Loucy (cell line): ENCODE data around the gene BHLHE40.
A peak's percentile ranks its signal among the peaks of the same experiment; 100 is the strongest.

Experiments
- H2AFZ ChIP-seq: fragments of 200-600 bp; sonication (generic); 2 replicates; pipeline ENCODE4 v1.6.0; 2016; ENCODE audit warnings: antibody characterized with exemption, mild to moderate bottlenecking, low read length, moderate library complexity
- H3F3A ChIP-seq: fragments of 200-600 bp; 2 replicates; pipeline ENCODE4 v1.6.0; 2016; ENCODE audit warnings: antibody characterized with exemption, low read depth, mild to moderate bottlenecking
- H3K27me3 ChIP-seq: fragments of 200-600 bp; sonication (generic); 2 replicates; pipeline ENCODE4 v1.6.1; 2014; ENCODE audit warnings: low read length, mild to moderate bottlenecking; ENCODE audit not compliant: insufficient read depth, poor library complexity, severe bottlenecking
- H3K36me3 ChIP-seq: fragments of 200-600 bp; sonication (generic); 2 replicates; pipeline ENCODE4 v1.6.1; 2016; ENCODE audit warnings: low read length; ENCODE audit not compliant: insufficient read depth
- H3K4me1 ChIP-seq: fragments of 200-600 bp; sonication (generic); 2 replicates; pipeline ENCODE4 v1.5.1; 2014; ENCODE audit warnings: low read length, mild to moderate bottlenecking; ENCODE audit not compliant: insufficient read depth, poor library complexity, severe bottlenecking
- H3K4me2 ChIP-seq: fragments of 200-600 bp; sonication (generic); 2 replicates; pipeline ENCODE4 v1.6.0; 2014; ENCODE audit warnings: antibody characterized with exemption, low read length, low read depth, mild to moderate bottlenecking; ENCODE audit not compliant: poor library complexity, severe bottlenecking
- H3K4me3 ChIP-seq: fragments of 200-600 bp; sonication (generic); 2 replicates; pipeline ENCODE4 v1.5.1; 2014; ENCODE audit warnings: low read length, mild to moderate bottlenecking, mixed read lengths; ENCODE audit not compliant: poor library complexity, severe bottlenecking
- H3K79me2 ChIP-seq: fragments of 200-600 bp; sonication (generic); 2 replicates; pipeline ENCODE4 v1.6.1; 2014; ENCODE audit warnings: low read length; ENCODE audit not compliant: insufficient read depth
- H3K9ac ChIP-seq: fragments of 200-600 bp; sonication (generic); 2 replicates; pipeline ENCODE4 v1.6.0; 2014; ENCODE audit warnings: mild to moderate bottlenecking, low read depth, low read length, moderate library complexity; ENCODE audit not compliant: poor library complexity, severe bottlenecking
- H3K9me2 ChIP-seq: fragments of 200-600 bp; sonication (generic); replicated peaks from 2 replicates; pipeline ENCODE4 v1.6.1; 2016; ENCODE audit warnings: low read depth, low read length, mixed read lengths
- H3K9me3 ChIP-seq: fragments of 200-600 bp; sonication (generic); 2 replicates; pipeline ENCODE4 v1.6.1; 2014; ENCODE audit warnings: mild to moderate bottlenecking, antibody characterized with exemption, low read length, low read depth; ENCODE audit not compliant: insufficient read depth
- H4K20me1 ChIP-seq: fragments of 200-600 bp; sonication (generic); 2 replicates; pipeline ENCODE4 v1.6.0; 2014; ENCODE audit warnings: antibody characterized with exemption, low read length, mild to moderate bottlenecking; ENCODE audit not compliant: insufficient read depth, poor library complexity, severe bottlenecking
- EZH2phosphoT487 ChIP-seq: fragments of 200-600 bp; IDR thresholded peaks from 2 replicates; pipeline ENCODE4 v1.6.1; 2018; ENCODE audit warnings: antibody characterized with exemption, mild to moderate bottlenecking, moderate library complexity, borderline replicate concordance
- TF ChIP-seq, protein P1 (sequence below): fragments of 200-600 bp; sonication (generic); conservative IDR thresholded peaks from 2 replicates; pipeline ENCODE4 v1.5.1; 2014; ENCODE audit warnings: mild to moderate bottlenecking, antibody characterized with exemption, low read length

BHLHE40 gene

DNA sequence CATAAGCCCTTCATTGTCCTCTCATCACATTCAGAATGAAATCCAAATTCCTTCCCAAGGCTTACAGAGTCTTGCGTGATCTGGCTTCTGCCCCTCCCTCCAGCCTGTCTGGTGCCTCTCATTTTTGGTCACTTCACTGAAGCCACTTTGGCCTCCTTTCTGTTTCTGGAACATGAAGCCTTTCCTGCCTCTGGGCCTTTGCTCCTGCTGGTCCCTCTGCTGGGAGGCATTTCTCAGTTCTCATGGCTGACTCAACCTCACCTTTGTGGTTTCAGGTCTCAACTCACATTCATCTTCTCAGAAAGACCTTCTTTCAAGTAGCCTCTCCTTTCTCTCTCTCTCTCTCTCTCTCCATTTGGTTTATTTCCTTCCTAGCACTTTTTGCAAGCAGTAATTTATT, 43.9 kb upstream of the BHLHE40 start:
- Histone ChIP-seq H3K4me3 (no peak overlapping the region), H3K36me3 (no peaks in the 10 kb centered on the region), H3F3A (no peaks in the 10 kb centered on the region), H3K79me2 (no peaks in the 10 kb centered on the region), H3K9me3 (no peaks in the 10 kb centered on the region), H3K27me3 (no peaks in the 10 kb centered on the region), H2AFZ (peak overlapping the region; percentile 27; the same call in 1 of the 2 replicates), H4K20me1 (no peaks in the 10 kb centered on the region), H3K9ac (no peak overlapping the region), H3K9me2 (no peaks in the 10 kb centered on the region), H3K4me2 (no peak overlapping the region), H3K4me1 (no peaks in the 10 kb centered on the region)
- TF ChIP-seq, protein P1, sequence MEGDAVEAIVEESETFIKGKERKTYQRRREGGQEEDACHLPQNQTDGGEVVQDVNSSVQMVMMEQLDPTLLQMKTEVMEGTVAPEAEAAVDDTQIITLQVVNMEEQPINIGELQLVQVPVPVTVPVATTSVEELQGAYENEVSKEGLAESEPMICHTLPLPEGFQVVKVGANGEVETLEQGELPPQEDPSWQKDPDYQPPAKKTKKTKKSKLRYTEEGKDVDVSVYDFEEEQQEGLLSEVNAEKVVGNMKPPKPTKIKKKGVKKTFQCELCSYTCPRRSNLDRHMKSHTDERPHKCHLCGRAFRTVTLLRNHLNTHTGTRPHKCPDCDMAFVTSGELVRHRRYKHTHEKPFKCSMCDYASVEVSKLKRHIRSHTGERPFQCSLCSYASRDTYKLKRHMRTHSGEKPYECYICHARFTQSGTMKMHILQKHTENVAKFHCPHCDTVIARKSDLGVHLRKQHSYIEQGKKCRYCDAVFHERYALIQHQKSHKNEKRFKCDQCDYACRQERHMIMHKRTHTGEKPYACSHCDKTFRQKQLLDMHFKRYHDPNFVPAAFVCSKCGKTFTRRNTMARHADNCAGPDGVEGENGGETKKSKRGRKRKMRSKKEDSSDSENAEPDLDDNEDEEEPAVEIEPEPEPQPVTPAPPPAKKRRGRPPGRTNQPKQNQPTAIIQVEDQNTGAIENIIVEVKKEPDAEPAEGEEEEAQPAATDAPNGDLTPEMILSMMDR = no peak
- no peak for TF ChIP-seq EZH2phosphoT487

DNA sequence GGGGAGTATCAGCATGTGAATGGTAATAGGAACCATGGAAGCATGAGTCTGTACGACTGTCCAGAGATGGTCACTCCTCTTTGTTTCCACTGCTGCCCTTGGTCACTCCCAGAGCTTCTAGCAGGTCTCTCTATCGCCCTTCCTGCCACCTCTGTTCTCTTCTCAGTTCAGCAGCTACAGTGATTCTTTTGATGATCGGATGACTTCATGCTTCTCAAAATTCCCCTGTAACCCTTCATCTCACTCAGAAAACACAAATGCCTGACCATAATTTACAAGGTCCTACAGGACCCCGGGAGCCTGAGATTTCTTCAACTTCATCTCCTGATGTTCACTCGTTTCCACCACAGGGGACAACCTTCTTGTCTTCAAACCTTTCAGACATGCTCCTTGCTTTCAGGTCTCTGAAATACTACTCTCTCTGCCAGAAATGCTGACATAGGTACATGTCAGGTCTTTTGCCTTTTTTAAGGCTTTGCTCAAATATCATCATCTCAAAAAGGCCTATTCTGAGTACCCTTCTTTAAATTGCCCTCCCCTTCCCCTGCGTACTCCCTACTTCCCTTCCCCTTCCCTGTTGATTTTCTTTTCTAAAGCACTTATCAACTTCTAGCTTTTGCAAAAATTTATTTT, 42.1 kb upstream of the BHLHE40 start:
- no peak overlapping the region for H2AFZ ChIP-seq
- no peaks in the 10 kb centered on the region for H3K27me3 ChIP-seq
- H3K4me3 ChIP-seq = no peak overlapping the region
- H3K9me2 ChIP-seq = no peaks in the 10 kb centered on the region
- H4K20me1 ChIP-seq = no peaks in the 10 kb centered on the region
- TF ChIP-seq, protein P1 = no peak
- no peak for TF ChIP-seq EZH2phosphoT487
- H3K36me3 ChIP-seq = no peaks in the 10 kb centered on the region
- H3K9me3 ChIP-seq = no peaks in the 10 kb centered on the region
- no peak overlapping the region for H3K4me2 ChIP-seq
- H3F3A ChIP-seq = no peaks in the 10 kb centered on the region
- H3K79me2 ChIP-seq = no peaks in the 10 kb centered on the region
- no peak overlapping the region for H3K9ac ChIP-seq
- no peaks in the 10 kb centered on the region for H3K4me1 ChIP-seq

DNA sequence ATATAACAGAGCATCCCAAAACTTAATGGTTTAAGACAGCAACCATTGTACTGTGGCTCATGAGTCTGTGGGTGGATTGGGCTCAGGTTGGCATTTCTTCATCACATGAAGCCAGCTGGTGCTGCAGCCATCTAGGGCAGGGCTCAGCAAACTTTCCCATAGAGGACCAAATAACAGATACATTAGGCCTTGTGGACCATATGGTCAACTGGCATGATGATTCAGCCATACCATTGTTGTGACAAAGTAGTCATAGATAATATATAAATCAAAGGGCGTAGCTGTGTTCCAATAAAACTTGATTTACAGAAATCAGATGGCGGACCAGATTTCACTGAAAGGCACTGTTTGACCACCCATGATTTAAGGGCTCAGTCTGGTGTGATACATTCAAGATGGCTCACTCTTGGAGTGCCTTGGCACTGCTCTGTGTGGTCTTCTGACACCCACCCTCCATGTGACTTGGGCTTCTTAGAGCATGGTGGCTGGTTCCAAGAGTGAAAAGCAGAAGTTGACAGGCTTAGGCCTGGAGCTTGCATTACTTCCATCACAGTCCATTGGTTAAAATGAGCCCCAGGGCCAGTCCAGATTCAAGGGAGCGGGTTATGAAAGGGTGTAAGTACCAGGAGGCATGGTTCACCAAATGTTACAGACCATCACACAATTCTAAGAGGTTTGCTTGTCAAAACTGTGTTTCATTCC, 40.8 kb upstream of the BHLHE40 start:
- no peaks in the 10 kb centered on the region for H3K27me3 ChIP-seq
- H3K36me3 ChIP-seq = no peaks in the 10 kb centered on the region
- no peaks in the 10 kb centered on the region for H4K20me1 ChIP-seq
- H3K79me2 ChIP-seq = no peaks in the 10 kb centered on the region
- H3K4me1 ChIP-seq = no peaks in the 10 kb centered on the region
- H3K9me3 ChIP-seq = no peaks in the 10 kb centered on the region
- no peak overlapping the region for H3K4me3 ChIP-seq
- TF ChIP-seq, protein P1 = no peak
- TF ChIP-seq EZH2phosphoT487 = no peak
- H3K9me2 ChIP-seq = no peaks in the 10 kb centered on the region
- no peaks in the 10 kb centered on the region for H3F3A ChIP-seq
- no peak overlapping the region for H3K9ac ChIP-seq
- no peak overlapping the region for H2AFZ ChIP-seq
- no peak overlapping the region for H3K4me2 ChIP-seq
